Measurements from ENCODE around the gene MTHFD1. TPM values are rescaled to one million over a fixed set of nuclear protein-coding genes. Genes with fewer than 3 reads are reported as not detected.

The MTHFD1 gene
- polyA plus RNA-seq, 1 experiment: 30.7 TPM

- no peaks in the 10 kb centered on the region for H3K27me3 ChIP-seq (ENCODE audit: control insufficient read depth, insufficient read depth, low read length)
Observed at GRCh38 chr14:64506721-64507120, 118.6 kb downstream of the MTHFD1 start.

GRCh38 chr14:64507376-64508156 lies 119.4 kb downstream of the MTHFD1 start:
- H3K27me3 ChIP-seq (ENCODE audit: control insufficient read depth, insufficient read depth, low read length): no peaks in the 10 kb centered on the region
- no peak for DNase-seq (ENCODE audit: low read depth, low spot score)
- H3K27ac ChIP-seq (ENCODE audit: low read depth, low read length): no peak overlapping the region
- H3K4me3 ChIP-seq (ENCODE audit: low read depth, low read length): peak overlapping the region; percentile 18; the same call in 1 of the 2 replicates
- ChIA-PET CTCF (interaction anchor here (1.3 kb wide), 1 partner anchor 32 kb away, joined by 3 read pairs; no protein-coding TSS in a partner anchor), POLR2A (interaction anchor here (0.5 kb wide), 1 partner anchor 298 kb away, joined by 3 read pairs; no protein-coding TSS in a partner anchor)
- no peak for TF ChIP-seq CTCF (IDR thresholded peaks at IDR 0.05; ENCODE audit: low read depth, low read length)
- peaks cover 3% of the 10 kb centered on the region; the same call in 1 of the 2 replicates for H3K9me3 ChIP-seq (ENCODE audit: control insufficient read depth, insufficient read depth, low read length)

More at GRCh38 chr14:64506721-64507120, 118.6 kb downstream of the MTHFD1 start:
- ChIA-PET POLR2A (interaction anchor here (0.5 to 2.8 kb wide), 2 partner anchors 122 to 297 kb away, joined by 3 to 10 read pairs; no protein-coding TSS in a partner anchor), CTCF (no interaction called here)
- Histone ChIP-seq H3K27ac (ENCODE audit: low read depth, low read length) (no peak overlapping the region), H3K9me3 (ENCODE audit: control insufficient read depth, insufficient read depth, low read length) (peaks cover 3% of the 10 kb centered on the region; the same call in 1 of the 2 replicates), H3K4me3 (ENCODE audit: low read depth, low read length) (peak overlapping the region; percentile 47)
- no peak for TF ChIP-seq CTCF (IDR thresholded peaks at IDR 0.05; ENCODE audit: low read depth, low read length)
- no peak for DNase-seq (ENCODE audit: low read depth, low spot score)

GRCh38 chr14:64508215-64508776 lies 120.1 kb downstream of the MTHFD1 start:
- ChIA-PET POLR2A (no interaction called here), CTCF (interaction anchor here (0.7 to 5.0 kb wide), 5 partner anchors 16 to 941 kb away, joined by 3 to 60 read pairs (median 8); no protein-coding TSS in a partner anchor)
- Histone ChIP-seq H3K9me3 (ENCODE audit: control insufficient read depth, insufficient read depth, low read length) (peaks cover under 1% of the 10 kb centered on the region; the same call in 1 of the 2 replicates), H3K27me3 (ENCODE audit: control insufficient read depth, insufficient read depth, low read length) (no peaks in the 10 kb centered on the region), H3K27ac (ENCODE audit: low read depth, low read length) (no peak overlapping the region), H3K4me3 (ENCODE audit: low read depth, low read length) (no peak overlapping the region)
- DNase-seq (ENCODE audit: low read depth, low spot score): no peak
- TF ChIP-seq CTCF (IDR thresholded peaks at IDR 0.05; ENCODE audit: low read depth, low read length): no peak

- CTCF ChIA-PET: interaction anchor here (0.6 to 5.0 kb wide), 9 partner anchors 9 to 166 kb away, joined by 3 to 60 read pairs (median 3); no protein-coding TSS in a partner anchor
- no peak overlapping the region for H3K4me3 ChIP-seq (ENCODE audit: low read depth, low read length)
- no peaks in the 10 kb centered on the region for H3K27me3 ChIP-seq (ENCODE audit: control insufficient read depth, insufficient read depth, low read length)
- POLR2A ChIA-PET: interaction anchor here (0.6 kb wide), 1 partner anchor 11 kb away, joined by 5 read pairs; no protein-coding TSS in a partner anchor
- no peak for TF ChIP-seq CTCF (IDR thresholded peaks at IDR 0.05; ENCODE audit: low read depth, low read length)
- no peak for DNase-seq (ENCODE audit: low read depth, low spot score)
- H3K27ac ChIP-seq (ENCODE audit: low read depth, low read length): no peak overlapping the region
- H3K9me3 ChIP-seq (ENCODE audit: control insufficient read depth, insufficient read depth, low read length): no peaks in the 10 kb centered on the region; the same call in 1 of the 2 replicates
Observed at GRCh38 chr14:64509036-64509435, 120.9 kb downstream of the MTHFD1 start.

Small RNA genes within 50 kb of the gene (small RNA-seq; reads per million reads assigned to genes)
- gene AL161756.2 (ENCODE audit: insufficient read length, low read depth): not detected

Other genes starting within 250 kb of the MTHFD1 start
- gene ESR2, start 94.0 kb upstream of the MTHFD1 start, polyA plus RNA-seq (2011; rRNA removed): 0.04 and 0.06 TPM in 2 replicates
- gene AKAP5, start 77.1 kb downstream of the MTHFD1 start, polyA plus RNA-seq (2011; rRNA removed): 0.58 and 0.77 TPM in 2 replicates
- gene ZBTB25, start 115.5 kb downstream of the MTHFD1 start, polyA plus RNA-seq (2011; rRNA removed): 6.3 and 7.3 TPM in 2 replicates
- 30.2 and 42.1 TPM in 2 replicates for gene ZBTB1, start 116.4 kb downstream of the MTHFD1 start, polyA plus RNA-seq (2011; rRNA removed)
- gene HSPA2, start 152.4 kb downstream of the MTHFD1 start, polyA plus RNA-seq (2011; rRNA removed): 18.2 and 21.4 TPM in 2 replicates
- 0.31 and 0.38 TPM in 2 replicates for gene PPP1R36, start 161.6 kb downstream of the MTHFD1 start, polyA plus RNA-seq (2011; rRNA removed)

Measured in AG04450 (cell line).